ENCODE results near the gene ST3GAL4. TPM values are rescaled to one million over a fixed set of nuclear protein-coding genes. Genes with fewer than 3 reads are reported as not detected.

ST3GAL4 gene
- total and polyA plus RNA-seq, 2 donors (not counting 1 experiment from before 2014, with no cell fraction given): 1.1 to 1.9 TPM

DNA sequence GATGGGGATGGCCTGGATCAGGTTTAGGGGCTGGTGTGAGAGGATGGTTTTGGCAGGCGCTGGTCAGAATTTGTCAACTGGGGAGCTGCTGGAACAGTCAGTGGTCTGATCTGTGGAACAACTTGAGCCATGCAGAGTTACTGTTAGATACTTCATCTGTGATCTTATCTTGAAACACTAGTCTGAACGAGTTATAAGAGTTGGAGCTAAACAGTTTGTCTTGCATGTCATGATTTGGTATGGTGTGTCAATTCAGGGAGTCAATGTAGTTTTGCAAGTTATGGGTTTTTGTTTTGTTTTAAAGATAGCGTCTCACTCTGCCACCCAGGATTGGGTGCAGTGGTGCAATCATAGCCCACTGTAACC, 54.1 kb downstream of the ST3GAL4 start:
- no peak for TF ChIP-seq EZH2 (IDR thresholded peaks at IDR 0.05; ENCODE audit: borderline replicate concordance, insufficient read depth, low read depth, low read length, poor library complexity, severe bottlenecking)
- TF ChIP-seq, protein P1, sequence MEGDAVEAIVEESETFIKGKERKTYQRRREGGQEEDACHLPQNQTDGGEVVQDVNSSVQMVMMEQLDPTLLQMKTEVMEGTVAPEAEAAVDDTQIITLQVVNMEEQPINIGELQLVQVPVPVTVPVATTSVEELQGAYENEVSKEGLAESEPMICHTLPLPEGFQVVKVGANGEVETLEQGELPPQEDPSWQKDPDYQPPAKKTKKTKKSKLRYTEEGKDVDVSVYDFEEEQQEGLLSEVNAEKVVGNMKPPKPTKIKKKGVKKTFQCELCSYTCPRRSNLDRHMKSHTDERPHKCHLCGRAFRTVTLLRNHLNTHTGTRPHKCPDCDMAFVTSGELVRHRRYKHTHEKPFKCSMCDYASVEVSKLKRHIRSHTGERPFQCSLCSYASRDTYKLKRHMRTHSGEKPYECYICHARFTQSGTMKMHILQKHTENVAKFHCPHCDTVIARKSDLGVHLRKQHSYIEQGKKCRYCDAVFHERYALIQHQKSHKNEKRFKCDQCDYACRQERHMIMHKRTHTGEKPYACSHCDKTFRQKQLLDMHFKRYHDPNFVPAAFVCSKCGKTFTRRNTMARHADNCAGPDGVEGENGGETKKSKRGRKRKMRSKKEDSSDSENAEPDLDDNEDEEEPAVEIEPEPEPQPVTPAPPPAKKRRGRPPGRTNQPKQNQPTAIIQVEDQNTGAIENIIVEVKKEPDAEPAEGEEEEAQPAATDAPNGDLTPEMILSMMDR (IDR thresholded peaks at IDR 0.05): no peak
- no peak overlapping the region for H3K4me3 Mint-ChIP-seq
- no peaks in the 10 kb centered on the region for H3K36me3 ChIP-seq (replicated peaks in 1 of 2; ENCODE audit: control extremely low read depth in 1 of 2, control insufficient read depth in 1 of 2, extremely low read depth in 1 of 2, insufficient read depth in 2 of 2, low read length in 1 of 2)
- no peak overlapping the region for H3K27ac Mint-ChIP-seq
- ChIA-PET POLR2A (no interaction called here), CTCF (no interaction called here)
- WGBS (ENCODE audit: insufficient coverage): 92% methylated on average over 2 of the region's 3 CpGs
- intact Hi-C loops (cut with micrococcal nuclease): no loop called here
- H3K4me2 ChIP-seq (replicated peaks; ENCODE audit: low read depth, low read length, poor library complexity, severe bottlenecking): no peak overlapping the region
- no peak overlapping the region for H3K4me3 ChIP-seq (ENCODE audit: control extremely low read depth in 1 of 5, extremely low read depth in 1 of 5, insufficient read depth in 1 of 5, low read depth in 2 of 5, low read length in 4 of 5)
- no peak overlapping the region for H3K9ac ChIP-seq (ENCODE audit: low read length)
- H4K20me1 ChIP-seq (ENCODE audit: control insufficient read depth, insufficient read depth, low read length, poor library complexity, severe bottlenecking): no peaks in the 10 kb centered on the region
- H3K4me1 Mint-ChIP-seq: no peaks in the 10 kb centered on the region
- no peaks in the 10 kb centered on the region for H3K27me3 Mint-ChIP-seq
- H2AFZ ChIP-seq (ENCODE audit: insufficient read depth, low read depth, low read length, poor library complexity, severe bottlenecking): no peak overlapping the region
- H3K9me3 Mint-ChIP-seq (ENCODE audit: insufficient read depth): no peaks in the 10 kb centered on the region
- H3K4me1 ChIP-seq (ENCODE audit: control insufficient read depth in 2 of 2, insufficient read depth in 2 of 2, low read length in 2 of 2): no peaks in the 10 kb centered on the region
- no peaks in the 10 kb centered on the region for H3K79me2 ChIP-seq (ENCODE audit: control insufficient read depth, insufficient read depth, low read length)
- H3K27ac ChIP-seq (ENCODE audit: low read length in 2 of 2): no peak overlapping the region
- H3K27me3 ChIP-seq (replicated peaks in 1 of 4; ENCODE audit: control extremely low read depth in 1 of 4, control insufficient read depth in 3 of 4, insufficient read depth in 4 of 4, low read length in 3 of 4): peaks cover 0 to 4% (median 0%) of the 10 kb centered on the region in 4 experiments
- H3K9me3 ChIP-seq (ENCODE audit: control extremely low read depth in 1 of 3, control insufficient read depth in 2 of 3, insufficient read depth in 1 of 3, low read length in 2 of 3): no peaks in the 10 kb centered on the region
- DNase-seq (no peak), ATAC-seq (ENCODE audit: low read depth) (no peak)

DNA sequence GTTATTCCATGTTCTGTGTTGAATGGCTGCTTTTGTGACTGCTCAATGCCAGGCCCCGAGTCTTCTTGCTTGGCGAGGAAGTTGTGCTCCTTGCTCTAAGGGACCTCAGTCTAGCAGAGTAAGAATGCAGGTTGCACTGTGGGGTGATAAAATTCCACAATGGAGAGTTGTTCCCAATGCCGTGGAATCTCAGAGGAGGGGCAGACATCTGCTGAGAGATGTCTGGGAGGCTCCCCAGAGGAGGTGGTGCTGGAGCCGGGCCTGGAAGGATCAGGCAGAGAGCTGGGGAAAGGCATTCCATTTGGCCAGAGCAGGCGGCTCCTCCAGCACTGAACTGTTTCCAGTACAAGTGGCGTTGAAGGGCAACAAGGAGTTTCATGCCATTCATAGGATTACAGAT, 55.2 kb downstream of the ST3GAL4 start:
- intact Hi-C loops (cut with micrococcal nuclease): no loop called here
- Histone ChIP-seq H2AFZ (ENCODE audit: insufficient read depth, low read depth, low read length, poor library complexity, severe bottlenecking) (no peak overlapping the region), H3K9ac (ENCODE audit: low read length) (no peak overlapping the region), H4K20me1 (ENCODE audit: control insufficient read depth, insufficient read depth, low read length, poor library complexity, severe bottlenecking) (no peaks in the 10 kb centered on the region), H3K4me1 (ENCODE audit: control insufficient read depth in 2 of 2, insufficient read depth in 2 of 2, low read length in 2 of 2) (no peaks in the 10 kb centered on the region), H3K4me3 (ENCODE audit: control extremely low read depth in 1 of 5, extremely low read depth in 1 of 5, insufficient read depth in 1 of 5, low read depth in 2 of 5, low read length in 4 of 5) (no peak overlapping the region), H3K27me3 (replicated peaks in 1 of 4; ENCODE audit: control extremely low read depth in 1 of 4, control insufficient read depth in 3 of 4, insufficient read depth in 4 of 4, low read length in 3 of 4) (peaks cover 0 to 10% (median 0%) of the 10 kb centered on the region in 4 experiments), H3K27ac (ENCODE audit: low read length in 2 of 2) (no peak overlapping the region), H3K79me2 (ENCODE audit: control insufficient read depth, insufficient read depth, low read length) (no peaks in the 10 kb centered on the region), H3K9me3 (ENCODE audit: control extremely low read depth in 1 of 3, control insufficient read depth in 2 of 3, insufficient read depth in 1 of 3, low read length in 2 of 3) (no peaks in the 10 kb centered on the region), H3K4me2 (replicated peaks; ENCODE audit: low read depth, low read length, poor library complexity, severe bottlenecking) (no peak overlapping the region), H3K36me3 (replicated peaks in 1 of 2; ENCODE audit: control extremely low read depth in 1 of 2, control insufficient read depth in 1 of 2, extremely low read depth in 1 of 2, insufficient read depth in 2 of 2, low read length in 1 of 2) (no peaks in the 10 kb centered on the region)
- DNase-seq (no peak), ATAC-seq (ENCODE audit: low read depth) (no peak)
- POLR2A ChIA-PET: no interaction called here
- Mint-ChIP-seq H3K27ac (no peak overlapping the region), H3K9me3 (ENCODE audit: insufficient read depth) (no peaks in the 10 kb centered on the region), H3K27me3 (no peaks in the 10 kb centered on the region), H3K4me3 (no peak overlapping the region), H3K4me1 (peaks cover under 1% of the 10 kb centered on the region)
- CTCF ChIA-PET: no interaction called here
- WGBS (ENCODE audit: insufficient coverage): 90% methylated on average over 5 of the region's 6 CpGs
- TF ChIP-seq, protein P1 (IDR thresholded peaks at IDR 0.05): no peak
- TF ChIP-seq EZH2 (IDR thresholded peaks at IDR 0.05; ENCODE audit: borderline replicate concordance, insufficient read depth, low read depth, low read length, poor library complexity, severe bottlenecking): no peak
